ENCODE measurements around the gene VPS26A.

DNA sequence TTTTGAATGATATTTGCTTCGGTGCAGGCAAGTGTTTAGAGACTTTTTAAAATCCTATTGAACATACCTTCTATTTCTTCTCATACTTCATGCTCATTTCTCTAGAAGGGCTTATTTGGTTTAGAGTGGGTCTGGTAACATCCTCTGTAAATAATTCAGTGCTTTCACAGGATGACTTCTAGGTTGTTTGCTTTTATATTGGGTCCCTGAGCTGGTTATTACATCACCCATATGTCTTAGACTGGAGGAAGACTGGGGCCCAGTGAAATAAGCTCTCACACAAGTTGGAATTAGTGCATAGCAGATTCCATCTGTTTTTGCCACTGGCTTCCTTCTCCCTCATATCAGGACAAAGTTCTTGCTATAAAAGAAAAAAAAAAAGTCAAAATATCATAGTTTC, 62.5 kb downstream of the VPS26A start:
- TF ChIP-seq POLR2AphosphoS5 (IDR thresholded peaks at IDR 0.05), result no peak
- TF ChIP-seq POLR2A (IDR thresholded peaks at IDR 0.05), result no peak

All from upper lobe of left lung (tissue), 4 donors.